PC-3 (cell line): ENCODE data around the gene FOXP4. TPM values are rescaled to one million over a fixed set of nuclear protein-coding genes. Genes with fewer than 3 reads are reported as not detected.

ENCODE experiments used
- ATAC-seq: fragments of 200-7000 bp; cut with Tn5 transposase; 2 replicates; pipeline ENCODE4 v1.9.1; 2020; ENCODE audit warnings: mild to moderate bottlenecking, moderate library complexity
- BruUV-seq: library from RNA; stranded (reverse); fragments of 400-500 nt; replicated peaks from 2 replicates; lab custom pipeline; 2021; lab: Mats Ljungman, UMichigan
- CTCF ChIA-PET: fragments of 300-600 bp; sonication (Branson Sonifier 250); formaldehyde crosslinking; loops from one replicate; lab custom pipeline; 2022; ENCODE audit warnings: antibody characterized with exemption; lab: Charles Lee
- POLR2A ChIA-PET: fragments of 300-600 bp; sonication (Branson Sonifier 250); formaldehyde crosslinking; loops from one replicate; lab custom pipeline; 2022; ENCODE audit warnings: antibody characterized with exemption; ENCODE audit not compliant: unreplicated experiment; lab: Charles Lee
- DNase-seq: peaks from one replicate; pipeline ENCODE4 v3.0.0-alpha.2; 2015
- H2AFZ ChIP-seq: fragments of 300-600 bp; sonication (generic); 2 replicates; pipeline ENCODE4 v1.6.0; 2016; ENCODE audit warnings: antibody characterized with exemption, low read length
- H3F3A ChIP-seq: fragments of 300-600 bp; sonication (generic); one replicate; pipeline ENCODE4 v1.6.0; 2017; ENCODE audit warnings: antibody characterized with exemption, low read length, control low read depth, mild to moderate bottlenecking; ENCODE audit not compliant: unreplicated experiment
- H3K27ac ChIP-seq: fragments of 300-600 bp; sonication (generic); 2 replicates; pipeline ENCODE4 v1.5.1; 2016; ENCODE audit warnings: mild to moderate bottlenecking, low read length
- H3K27me3 ChIP-seq: fragments of 300-600 bp; sonication (generic); 2 replicates; pipeline ENCODE4 v1.6.1; 2016; ENCODE audit warnings: low read length, mixed read lengths
- H3K36me3 ChIP-seq: fragments of 300-600 bp; sonication (generic); 2 replicates; pipeline ENCODE4 v1.6.1; 2016; ENCODE audit warnings: low read depth, mixed run types, low read length, mixed read lengths
- H3K4me1 ChIP-seq: fragments of 300-600 bp; sonication (generic); 2 replicates; pipeline ENCODE4 v1.5.1; 2016; ENCODE audit warnings: low read length; ENCODE audit not compliant: insufficient read depth
- H3K4me2 ChIP-seq: fragments of 300-600 bp; sonication (generic); 2 replicates; pipeline ENCODE4 v1.6.0; 2016; ENCODE audit warnings: low read length
- H3K4me3 ChIP-seq: fragments of 300-600 bp; sonication (generic); 2 replicates; pipeline ENCODE4 v1.5.1; 2016; ENCODE audit warnings: mild to moderate bottlenecking, low read length, mixed read lengths
- H3K79me2 ChIP-seq: fragments of 300-600 bp; sonication (generic); 2 replicates; pipeline ENCODE4 v1.6.1; 2017; ENCODE audit warnings: low read length, mixed read lengths
- H3K9ac ChIP-seq: fragments of 300-600 bp; sonication (generic); 2 replicates; pipeline ENCODE4 v1.6.0; 2016; ENCODE audit warnings: mild to moderate bottlenecking, low read length
- H3K9me2 ChIP-seq: fragments of 300-600 bp; sonication (generic); replicated peaks from 2 replicates; pipeline ENCODE4 v1.6.1; 2016; ENCODE audit warnings: mixed run types, low read length, mixed read lengths
- H3K9me3 ChIP-seq: fragments of 300-600 bp; sonication (generic); 2 replicates; pipeline ENCODE4 v1.6.1; 2016; ENCODE audit warnings: low read length, mixed read lengths
- H4K20me1 ChIP-seq: fragments of 300-600 bp; sonication (generic); 2 replicates; pipeline ENCODE4 v1.6.1; 2016; ENCODE audit warnings: low read length, mixed read lengths
- CTCF ChIP-seq: fragments of 300-600 bp; sonication (generic); conservative IDR thresholded peaks from 2 replicates; pipeline ENCODE4 v1.5.1; 2017; ENCODE audit warnings: antibody characterized with exemption, low read depth, mild to moderate bottlenecking, low read length
- EZH2 ChIP-seq: fragments of 300-600 bp; sonication (generic); IDR thresholded peaks from one replicate; pipeline ENCODE4 v1.6.1; 2017; ENCODE audit warnings: antibody characterized with exemption, mild to moderate bottlenecking, low read length; ENCODE audit not compliant: unreplicated experiment
- EZH2phosphoT487 ChIP-seq: fragments of 300-600 bp; sonication (generic); IDR thresholded peaks from 2 replicates; pipeline ENCODE4 v1.6.1; 2018; ENCODE audit warnings: mild to moderate bottlenecking, antibody characterized with exemption, low read length, borderline replicate concordance
- intact Hi-C: fragments of 100-400 bp; cut with micrococcal nuclease; formaldehyde crosslinking; loops from 2 replicates; pipeline ENCODE4 v1.9.0; 2023
- total RNA-seq: library from RNA; depleted of rRNA; stranded (reverse); fragments of >200 nt; gene quantifications from 2 replicates; pipeline ENCODE4 v1.2.3, GENCODE V29; 2014

Gene FOXP4
- total RNA-seq, 1 experiment from 2014 or later, result 6.7 TPM

- intact Hi-C loops, result no loop called here
- no peak overlapping the region for H2AFZ ChIP-seq
- CTCF ChIA-PET, result no interaction called here
- no peaks in the 10 kb centered on the region for H3K9me2 ChIP-seq
- no peaks in the 10 kb centered on the region for H3F3A ChIP-seq
- POLR2A ChIA-PET, result no interaction called here
- H3K27me3 ChIP-seq, result no peaks in the 10 kb centered on the region
- no peak overlapping the region for H3K4me3 ChIP-seq
- TF ChIP-seq EZH2phosphoT487, result no peak
- no TSS peak for BruUV-seq
- no peaks in the 10 kb centered on the region for H3K79me2 ChIP-seq
- H3K9me3 ChIP-seq, result no peaks in the 10 kb centered on the region
- 0 out of 2 replicates have a peak, but pooled peaks cover 5% of the 10 kb centered on the region for H4K20me1 ChIP-seq
- ATAC-seq (no peak), DNase-seq (no peak)
- H3K9ac ChIP-seq, result no peak overlapping the region
- H3K4me2 ChIP-seq, result no peak overlapping the region
- peaks cover 15% of the 10 kb centered on the region for H3K36me3 ChIP-seq
- H3K4me1 ChIP-seq, result no peaks in the 10 kb centered on the region
- no peak overlapping the region for H3K27ac ChIP-seq
Measured at GRCh38 chr6:41563060-41563776, 17.0 kb downstream of the FOXP4 start.

DNA sequence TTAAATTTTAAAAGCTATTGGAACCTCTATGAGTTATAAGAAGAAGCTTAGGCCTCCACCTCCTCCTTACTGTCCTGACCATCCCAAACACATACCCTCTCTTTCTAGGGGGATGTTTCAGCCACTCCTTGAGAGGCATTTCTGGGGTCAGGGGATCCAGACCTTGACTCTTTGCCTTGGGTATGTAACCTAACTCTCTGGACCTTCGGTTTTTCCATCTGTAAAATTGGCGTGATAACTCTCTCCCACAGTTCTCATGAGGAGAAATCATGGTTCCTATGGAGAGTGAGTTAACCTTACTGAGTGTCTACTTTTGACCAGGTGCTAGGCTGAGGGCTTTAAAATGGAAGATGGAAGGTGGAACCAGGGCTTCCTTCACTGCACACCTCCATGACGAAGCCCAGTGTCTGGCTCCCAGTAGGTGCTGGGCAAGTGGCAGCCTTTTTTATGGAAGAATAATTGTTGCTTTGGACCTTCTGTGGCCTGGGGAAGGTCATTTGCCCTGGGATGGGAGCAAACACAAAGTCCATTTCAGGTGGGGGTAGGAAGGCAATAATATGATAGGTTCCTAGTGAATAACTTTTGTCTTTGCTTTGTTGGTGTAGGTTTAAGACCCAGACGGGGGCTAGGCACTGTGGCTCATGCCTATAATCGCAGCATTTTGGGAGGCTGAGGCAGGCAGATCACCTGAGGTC lies 18.4 kb downstream of the FOXP4 start:
- Histone ChIP-seq H3K4me1 (no peaks in the 10 kb centered on the region), H4K20me1 (no peaks in the 10 kb centered on the region), H3K36me3 (peaks cover 15% of the 10 kb centered on the region), H3F3A (no peaks in the 10 kb centered on the region), H3K9ac (no peak overlapping the region), H3K4me2 (no peak overlapping the region), H3K27ac (no peak overlapping the region), H3K79me2 (no peaks in the 10 kb centered on the region), H2AFZ (no peak overlapping the region), H3K27me3 (no peaks in the 10 kb centered on the region), H3K9me3 (no peaks in the 10 kb centered on the region), H3K4me3 (no peak overlapping the region), H3K9me2 (no peaks in the 10 kb centered on the region)
- no TSS peak for BruUV-seq
- DNase-seq, result no peak
- ChIA-PET POLR2A (no interaction called here), CTCF (no interaction called here)
- no peak for TF ChIP-seq EZH2phosphoT487
- TF ChIP-seq EZH2, result no peak
- no peak for TF ChIP-seq CTCF
- intact Hi-C loops, result no loop called here
- ATAC-seq, result no peak

DNA sequence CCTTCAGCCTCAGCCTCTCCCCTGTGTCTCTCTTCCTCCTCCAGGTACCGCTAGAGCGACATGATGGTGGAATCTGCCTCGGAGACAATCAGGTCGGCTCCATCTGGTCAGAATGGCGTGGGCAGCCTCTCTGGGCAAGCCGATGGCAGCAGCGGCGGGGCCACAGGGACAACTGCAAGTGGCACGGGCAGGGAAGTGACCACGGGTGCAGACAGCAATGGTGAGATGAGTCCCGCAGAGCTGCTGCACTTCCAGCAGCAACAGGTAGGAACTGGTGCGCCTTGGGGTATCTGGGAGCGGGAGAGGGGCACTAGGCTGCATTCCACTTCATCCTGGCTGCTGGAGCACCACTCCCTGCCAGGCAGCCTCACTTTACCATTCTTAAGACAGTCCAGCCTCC lies 19.5 kb downstream of the FOXP4 start:
- no peak overlapping the region for H3K4me2 ChIP-seq
- no peak overlapping the region for H3K4me3 ChIP-seq
- H3K27ac ChIP-seq, result no peak overlapping the region
- H3K9me2 ChIP-seq, result no peaks in the 10 kb centered on the region
- H3K27me3 ChIP-seq, result no peaks in the 10 kb centered on the region
- intact Hi-C loops, result no loop called here
- H3K36me3 ChIP-seq, result peaks cover 15% of the 10 kb centered on the region
- DNase-seq (no peak), ATAC-seq (no peak)
- H3K79me2 ChIP-seq, result no peaks in the 10 kb centered on the region
- BruUV-seq, result no TSS peak
- H4K20me1 ChIP-seq, result no peaks in the 10 kb centered on the region
- ChIA-PET CTCF (no interaction called here), POLR2A (no interaction called here)
- no peaks in the 10 kb centered on the region for H3K4me1 ChIP-seq
- H3K9me3 ChIP-seq, result no peaks in the 10 kb centered on the region
- H3K9ac ChIP-seq, result no peak overlapping the region
- TF ChIP-seq EZH2phosphoT487 (no peak), CTCF (no peak), EZH2 (no peak)
- no peaks in the 10 kb centered on the region for H3F3A ChIP-seq
- no peak overlapping the region for H2AFZ ChIP-seq
